GM18526 (cell line): ENCODE measurements around the gene ABHD16A.

Experiments
- POLR2A ChIP-seq: IDR thresholded peaks from 3 replicates; pipeline ENCODE4 v1.6.1; 2011; ENCODE audit not compliant: insufficient read length; ENCODE audit errors: extremely low read depth

ABHD16A gene

DNA sequence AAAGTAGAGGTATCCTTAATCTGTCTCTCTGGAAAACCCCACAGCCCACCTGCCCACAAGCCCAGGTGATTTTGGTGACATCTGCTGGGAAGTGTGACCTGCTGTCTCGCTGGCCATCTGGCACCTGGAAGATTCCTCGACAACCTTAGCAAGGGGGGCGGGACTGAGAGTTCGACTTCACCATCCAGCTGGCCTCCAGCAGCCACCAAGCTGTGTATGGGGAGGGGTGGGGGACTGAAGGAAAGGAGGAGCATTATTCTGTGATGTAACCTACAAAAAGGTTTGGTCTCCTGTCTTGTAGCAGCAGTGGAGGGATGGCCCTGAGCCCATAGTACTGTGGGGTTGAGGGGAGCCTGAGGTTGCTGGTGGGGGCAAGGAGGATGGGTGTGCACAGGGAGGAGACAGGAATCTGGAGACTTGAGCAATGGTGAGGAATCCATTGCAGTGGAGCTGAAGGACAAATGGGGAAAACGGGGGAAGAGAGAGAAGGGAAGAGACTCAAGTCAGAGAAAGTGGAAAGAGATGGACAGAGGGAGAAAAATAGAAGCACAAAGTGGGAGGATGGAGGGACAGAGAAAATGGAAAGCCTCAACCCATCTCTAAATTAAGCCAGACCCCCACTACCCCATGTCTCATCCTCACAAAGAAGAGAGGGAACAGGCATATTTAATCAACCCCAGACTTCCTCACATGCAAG, 7.5 kb upstream of the ABHD16A start:
- TF ChIP-seq POLR2A, result no peak

DNA sequence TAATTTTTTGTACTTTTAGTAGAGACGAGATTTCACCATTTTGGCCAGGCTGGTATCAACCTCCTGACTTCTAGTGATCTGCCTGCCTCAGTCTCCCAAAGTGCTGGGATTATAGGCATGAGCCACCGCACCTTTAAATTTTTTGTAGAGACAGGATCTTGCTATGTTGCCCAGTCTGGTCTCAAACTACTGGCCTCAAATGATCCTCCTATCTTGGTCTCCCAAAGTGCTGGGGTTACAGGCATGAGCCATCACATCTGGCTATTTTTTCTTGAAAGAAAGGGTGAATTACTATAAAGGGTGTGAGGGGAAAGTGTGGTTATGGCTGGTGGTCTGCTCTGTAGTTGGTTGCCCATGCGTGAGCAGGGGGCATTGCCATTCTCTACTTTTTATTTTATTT, 5.1 kb upstream of the ABHD16A start:
- no peak for TF ChIP-seq POLR2A

DNA sequence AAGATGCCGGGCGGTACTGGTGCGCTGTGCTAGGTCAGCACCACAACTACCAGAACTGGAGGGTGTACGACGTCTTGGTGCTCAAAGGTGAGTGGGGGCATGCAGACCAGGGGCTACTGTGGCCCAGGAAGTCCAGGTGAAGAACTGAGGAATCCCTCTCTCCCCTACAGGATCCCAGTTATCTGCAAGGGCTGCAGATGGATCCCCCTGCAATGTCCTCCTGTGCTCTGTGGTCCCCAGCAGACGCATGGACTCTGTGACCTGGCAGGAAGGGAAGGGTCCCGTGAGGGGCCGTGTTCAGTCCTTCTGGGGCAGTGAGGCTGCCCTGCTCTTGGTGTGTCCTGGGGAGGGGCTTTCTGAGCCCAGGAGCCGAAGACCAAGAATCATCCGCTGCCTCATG, 4.6 kb upstream of the ABHD16A start:
- TF ChIP-seq POLR2A, result no peak

DNA sequence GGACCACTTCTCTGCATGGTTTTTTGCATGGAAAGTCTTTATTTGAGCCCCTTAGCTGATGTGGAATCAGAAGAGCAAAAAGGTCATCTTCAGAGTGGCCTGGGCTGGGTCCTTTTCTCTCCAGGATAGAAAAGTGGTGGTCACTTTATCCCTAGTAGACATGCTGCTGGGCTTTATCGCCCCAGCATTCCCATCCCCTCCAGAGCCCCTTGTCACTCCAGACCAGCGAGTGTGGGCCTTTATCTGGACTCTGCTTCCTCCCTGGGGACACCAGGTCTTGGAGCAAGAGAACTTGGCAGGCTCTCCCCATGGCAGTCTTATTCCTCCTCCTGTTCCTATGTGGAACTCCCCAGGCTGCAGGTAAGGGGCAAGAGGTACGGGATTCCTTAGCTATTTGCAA, 3.5 kb upstream of the ABHD16A start, which contains the start of gene LY6G6F:
TSS of gene LY6G6F (plus strand) at position 268 of the 400 bp plus-strand sequence. CDS start at position 309, 41 bp downstream.
- no peak for TF ChIP-seq POLR2A

DNA sequence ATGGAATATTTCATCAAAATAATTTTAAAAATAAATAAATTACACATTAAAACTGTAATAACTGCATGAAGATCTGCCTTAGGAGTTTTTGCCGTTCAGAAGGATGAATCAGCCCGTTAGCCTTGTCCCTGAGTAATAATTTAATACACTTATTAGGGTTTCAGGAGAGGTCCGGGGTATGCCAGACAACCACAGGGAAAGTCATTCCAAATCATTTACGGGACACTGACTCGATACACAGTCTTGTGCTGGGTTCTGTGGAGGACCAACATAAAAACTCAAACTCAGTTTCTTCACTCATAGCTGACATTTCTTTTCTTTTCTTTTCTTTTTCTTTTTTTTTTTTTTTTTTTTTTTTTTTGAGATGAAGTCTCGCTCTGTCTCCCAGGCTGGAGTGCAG, 2.8 kb upstream of the ABHD16A start:
- no peak for TF ChIP-seq POLR2A

DNA sequence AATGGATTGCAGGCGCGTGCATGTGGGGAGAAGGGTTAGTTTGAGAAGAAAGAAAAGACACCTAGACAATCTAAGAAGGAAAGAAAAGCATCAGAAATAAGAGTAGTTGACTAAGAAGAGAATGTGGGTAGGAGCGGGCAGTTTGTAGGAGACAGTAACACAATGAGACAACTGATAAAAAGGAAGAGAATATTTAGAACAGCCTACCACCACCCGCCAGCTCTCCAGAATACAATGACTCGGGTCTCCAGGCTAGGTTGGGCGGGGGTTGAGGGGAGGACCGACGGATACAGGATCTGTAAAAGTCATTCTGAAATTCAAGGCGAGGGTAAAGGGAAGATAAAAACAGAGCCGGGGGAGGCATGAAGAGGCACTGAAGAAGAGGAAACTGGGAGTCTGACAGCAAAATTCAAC, 712 bp downstream of the ABHD16A start:
- TF ChIP-seq POLR2A, result no peak

DNA sequence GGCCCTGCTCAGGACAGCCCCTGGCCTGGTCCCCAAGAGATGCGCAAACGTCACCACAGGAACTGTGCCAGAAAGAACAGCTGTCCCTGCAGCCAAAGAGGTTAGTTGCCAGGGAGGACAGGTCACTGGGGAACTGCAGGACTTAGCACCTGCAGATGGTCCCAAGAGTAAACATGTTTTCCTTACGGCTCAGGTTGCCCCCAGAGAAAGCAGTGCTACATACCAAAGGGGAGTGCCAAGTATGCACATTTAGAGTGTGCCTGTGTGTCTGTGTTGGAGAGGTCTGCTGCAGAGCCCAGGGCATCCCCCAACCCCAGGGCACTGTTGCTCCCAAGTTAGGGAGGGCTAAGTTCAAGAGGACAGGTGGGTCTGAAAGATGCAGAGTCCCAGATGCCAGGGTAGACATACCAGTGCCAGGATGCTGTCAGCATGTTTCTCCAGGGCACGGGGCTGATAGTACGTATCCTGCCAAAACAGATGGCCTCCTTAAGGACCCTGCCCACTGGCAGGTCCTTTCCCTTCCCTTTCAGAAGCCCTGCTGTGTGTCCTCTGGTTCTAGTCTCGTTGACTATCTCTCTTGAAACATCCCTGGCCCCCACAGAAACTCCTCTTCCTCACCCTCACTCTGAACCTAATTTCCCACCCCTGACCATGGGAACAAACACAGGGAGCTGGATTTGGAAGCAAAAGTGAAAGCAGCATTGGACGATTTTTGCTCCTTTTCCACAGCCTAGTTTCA, 1.3 kb downstream of the ABHD16A start:
- TF ChIP-seq POLR2A, result no peak

DNA sequence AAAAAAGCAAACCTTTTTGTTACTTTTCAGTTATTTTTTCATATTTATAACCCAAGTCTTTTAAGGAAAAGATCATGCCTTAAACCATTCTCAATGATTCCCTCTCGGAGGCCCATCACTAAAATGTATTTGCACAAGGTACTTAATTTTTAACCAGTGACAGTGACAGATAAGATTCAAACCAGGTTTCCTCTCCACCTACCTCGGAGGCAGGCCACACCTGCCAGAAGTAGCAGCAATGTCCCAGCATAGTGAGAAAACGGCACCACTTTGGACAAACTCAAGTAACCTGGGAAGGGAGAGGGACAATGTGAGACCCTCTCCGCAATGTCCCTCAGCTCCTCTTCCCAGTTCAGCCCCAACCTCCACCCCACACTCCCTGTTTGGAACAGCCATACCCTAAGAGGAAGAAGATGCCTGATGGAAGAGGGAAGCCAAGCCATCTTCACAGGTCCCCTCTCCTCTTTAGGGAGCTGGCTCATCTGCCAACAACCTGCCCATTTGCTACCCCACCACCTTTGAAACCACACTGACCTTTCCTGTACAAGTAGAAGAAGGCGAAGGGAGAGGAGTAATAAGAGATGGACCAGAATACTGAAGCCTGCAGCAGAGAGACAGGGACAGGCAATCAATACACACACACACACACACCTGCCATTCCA, 2.3 kb downstream of the ABHD16A start:
- TF ChIP-seq POLR2A, result no peak

DNA sequence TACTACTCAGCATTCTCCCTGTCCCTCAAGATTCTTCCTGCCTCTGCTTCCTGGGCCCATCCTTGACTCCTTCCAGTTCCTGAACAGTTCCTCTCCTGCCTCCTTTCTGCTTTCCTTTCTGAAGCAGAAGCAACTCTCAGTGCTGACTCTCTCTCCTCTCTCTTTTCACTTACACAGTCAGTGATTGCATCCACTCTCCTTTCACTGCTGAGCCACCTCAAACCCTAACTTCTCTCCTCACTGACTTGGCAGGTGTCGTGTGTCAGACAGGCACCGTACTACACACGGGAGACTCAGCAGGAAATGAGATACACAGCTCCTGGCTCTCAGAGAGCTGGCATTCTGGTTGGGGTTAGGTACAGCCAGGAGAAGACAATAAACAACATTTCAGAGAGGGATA, 5.6 kb downstream of the ABHD16A start:
- TF ChIP-seq POLR2A, result no peak

DNA sequence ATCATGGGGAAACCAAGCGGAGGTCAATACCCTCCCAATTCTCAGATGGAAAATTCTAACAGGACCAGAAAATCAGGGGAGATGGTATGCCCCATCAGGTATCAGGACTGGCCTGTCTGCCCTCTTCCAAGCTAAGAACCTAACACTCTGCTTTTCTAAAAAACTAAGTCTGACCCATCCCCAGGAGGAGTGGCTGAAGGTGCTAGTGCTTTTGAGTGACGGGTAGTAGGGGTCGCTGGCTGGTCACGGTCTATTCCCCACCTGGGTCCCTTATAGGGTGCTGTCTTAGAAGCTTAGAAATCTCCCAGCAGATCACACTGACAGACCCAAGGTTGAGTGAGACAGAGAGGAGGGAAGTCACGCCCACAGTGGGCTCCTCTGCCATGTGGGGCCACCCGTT, 9.6 kb downstream of the ABHD16A start:
- no peak for TF ChIP-seq POLR2A

DNA sequence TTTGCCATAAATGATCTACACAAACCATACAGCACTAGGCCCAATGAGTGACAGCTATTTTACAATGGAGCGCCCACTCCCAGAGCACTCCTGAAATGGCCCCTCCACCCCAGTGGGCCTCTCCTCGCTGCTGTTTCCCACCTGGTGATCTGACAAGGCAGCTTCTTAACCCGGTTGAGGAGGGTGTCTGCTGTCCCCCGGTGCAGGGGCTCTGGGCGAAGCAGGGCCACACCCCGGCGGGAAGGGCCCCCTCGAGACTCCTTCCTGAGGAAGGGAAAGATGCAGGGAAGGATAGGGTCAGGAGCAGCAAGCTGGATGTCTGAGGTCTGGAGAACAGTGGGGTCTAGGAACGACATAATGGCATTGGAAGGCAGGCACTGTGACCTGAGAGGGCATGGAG, 10.2 kb downstream of the ABHD16A start:
- TF ChIP-seq POLR2A, result no peak

DNA sequence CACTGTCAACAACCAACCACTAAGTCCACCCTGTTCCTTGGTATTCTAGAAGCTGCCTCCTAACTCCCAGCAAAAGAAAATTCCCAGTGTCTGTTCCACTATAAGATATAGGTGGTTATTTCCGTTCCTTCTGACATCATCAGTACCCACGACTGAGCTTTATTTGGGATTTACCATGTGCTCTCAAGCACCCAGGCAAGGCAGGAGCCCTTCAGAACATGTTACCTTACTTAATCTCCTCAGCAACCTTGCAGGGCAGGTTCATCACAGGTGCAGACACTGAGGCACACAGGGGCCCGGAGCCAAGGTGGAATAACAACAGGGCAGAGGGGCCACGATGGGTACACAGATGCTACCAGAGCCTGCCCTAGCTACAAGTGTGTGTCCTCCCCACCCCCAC, 10.8 kb downstream of the ABHD16A start:
- no peak for TF ChIP-seq POLR2A

DNA sequence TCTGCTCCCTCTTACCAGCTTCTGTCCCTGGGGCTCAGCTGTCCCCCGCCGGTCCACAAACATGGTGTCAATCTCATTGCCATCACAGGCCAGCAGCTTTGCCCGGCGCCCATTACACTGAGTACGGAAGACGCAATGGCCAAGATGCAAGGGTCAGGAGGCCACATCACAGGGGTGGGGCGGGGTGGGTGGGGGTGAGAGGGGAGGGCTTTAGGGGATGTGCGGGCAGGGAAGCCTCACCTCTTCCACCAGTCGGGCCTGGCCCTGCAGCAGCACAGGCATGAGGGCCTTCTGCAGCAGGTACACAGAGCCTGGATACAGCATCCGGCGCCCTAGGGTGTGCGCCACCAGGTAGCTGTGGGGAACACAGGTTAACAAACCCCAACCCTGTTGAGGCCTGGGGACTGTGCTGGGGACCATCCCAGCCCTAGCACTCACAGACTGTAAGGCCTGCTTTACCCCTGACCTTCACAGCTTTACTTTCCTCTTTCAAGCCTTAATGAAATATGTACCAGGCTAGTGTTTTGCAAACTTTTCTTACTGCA, 11.5 kb downstream of the ABHD16A start:
- no peak for TF ChIP-seq POLR2A

DNA sequence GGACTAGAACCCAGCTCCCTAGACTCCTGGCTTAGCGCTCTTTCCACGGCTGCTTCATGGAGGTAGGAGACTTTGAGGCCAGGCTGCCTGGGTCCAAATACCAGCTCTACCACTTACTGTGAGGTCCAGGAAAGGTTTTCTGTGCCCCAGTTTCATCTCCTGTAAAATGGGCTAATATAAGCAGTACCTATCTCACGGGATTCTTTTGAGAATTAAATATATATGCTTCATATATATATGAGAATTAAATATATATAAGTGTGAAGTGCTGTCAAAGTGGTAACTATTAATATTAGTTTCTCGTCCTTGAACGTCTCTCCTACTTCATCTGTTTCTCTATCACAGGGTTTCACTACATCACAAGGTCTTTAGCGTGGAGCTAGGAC, 12.1 kb downstream of the ABHD16A start:
- no peak for TF ChIP-seq POLR2A

DNA sequence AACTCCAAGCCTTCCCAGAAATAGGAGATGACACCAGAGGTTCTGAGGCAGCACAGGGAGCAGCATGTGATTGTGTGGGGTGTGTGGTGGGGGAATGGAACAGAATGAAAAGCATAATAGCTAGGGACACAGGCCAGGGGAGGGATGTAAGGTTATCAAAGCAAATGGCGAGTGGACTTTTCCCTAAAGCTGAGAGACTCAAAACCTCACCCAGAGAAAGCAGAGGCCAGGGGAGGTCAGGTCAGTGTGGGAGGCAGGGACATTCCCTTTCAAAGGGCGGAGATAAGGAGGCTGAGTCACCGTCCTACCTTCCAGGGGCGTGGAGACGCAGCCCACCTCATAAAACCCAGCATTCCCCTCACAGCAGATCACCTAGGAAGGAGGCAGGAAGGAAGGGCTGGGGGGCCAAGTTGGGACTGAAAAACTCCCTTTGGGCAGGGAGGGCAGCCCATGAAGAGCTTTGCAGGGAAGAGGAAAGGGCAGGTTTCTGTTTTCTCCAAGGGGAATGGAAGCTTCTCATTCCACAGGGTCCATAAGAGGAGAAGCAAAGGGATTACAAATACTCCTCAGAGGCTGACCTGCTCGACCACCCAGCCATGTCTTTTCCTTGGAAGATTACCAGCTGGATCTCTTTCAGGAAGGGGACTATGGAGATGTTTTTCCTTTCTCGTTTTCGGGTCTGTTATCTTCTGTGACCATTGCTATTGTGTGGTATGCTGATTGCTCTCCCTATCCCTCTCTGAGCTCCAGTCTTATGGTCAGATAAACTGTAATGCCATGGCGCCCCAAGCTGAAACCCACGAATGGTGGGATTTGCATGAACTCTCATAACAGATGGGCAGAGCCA, 12.7 kb downstream of the ABHD16A start:
- TF ChIP-seq POLR2A, result no peak

DNA sequence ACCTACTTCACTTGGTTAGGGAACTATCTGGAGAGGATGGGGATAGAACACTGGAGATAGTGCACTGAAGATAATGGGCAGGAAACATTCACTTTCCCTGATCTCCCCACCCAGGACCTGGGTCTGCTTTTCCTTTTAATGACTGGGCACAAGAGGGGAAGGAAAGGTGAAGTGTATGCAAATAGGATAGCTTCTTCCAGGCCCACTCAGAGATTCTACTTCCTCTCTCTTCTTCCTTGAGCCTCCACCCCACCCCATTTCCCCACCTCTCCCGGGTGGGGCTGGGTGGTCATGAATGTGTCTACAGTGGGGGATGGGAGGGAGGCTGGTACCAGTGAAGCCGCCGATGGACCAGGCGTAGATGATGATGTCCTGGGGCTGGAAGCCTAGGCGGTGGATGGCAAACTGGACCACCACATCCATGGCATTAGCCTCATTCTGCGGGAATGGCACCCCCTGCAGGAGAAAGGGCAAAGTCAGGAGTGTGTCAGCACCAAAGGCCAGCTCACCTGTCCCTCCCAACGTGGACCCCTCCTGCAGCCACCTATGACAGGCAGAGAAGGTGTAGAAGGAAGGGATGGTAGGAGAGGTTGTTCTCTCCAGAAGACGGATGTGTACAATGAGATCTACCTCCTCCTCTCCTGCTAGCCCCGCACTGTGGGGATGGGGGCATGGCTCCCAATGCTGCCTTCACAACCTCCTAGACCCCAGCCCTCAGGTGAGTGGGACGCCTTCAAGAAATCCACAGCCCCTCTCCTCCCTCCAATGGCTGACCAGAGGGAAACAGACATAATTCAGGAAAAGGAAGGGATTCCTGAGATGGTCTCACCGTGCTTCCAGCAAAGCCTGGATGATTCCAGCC, 13.6 kb downstream of the ABHD16A start:
- no peak for TF ChIP-seq POLR2A
